Measurements from ENCODE around the gene OR56B1.

Gene OR56B1

DNA sequence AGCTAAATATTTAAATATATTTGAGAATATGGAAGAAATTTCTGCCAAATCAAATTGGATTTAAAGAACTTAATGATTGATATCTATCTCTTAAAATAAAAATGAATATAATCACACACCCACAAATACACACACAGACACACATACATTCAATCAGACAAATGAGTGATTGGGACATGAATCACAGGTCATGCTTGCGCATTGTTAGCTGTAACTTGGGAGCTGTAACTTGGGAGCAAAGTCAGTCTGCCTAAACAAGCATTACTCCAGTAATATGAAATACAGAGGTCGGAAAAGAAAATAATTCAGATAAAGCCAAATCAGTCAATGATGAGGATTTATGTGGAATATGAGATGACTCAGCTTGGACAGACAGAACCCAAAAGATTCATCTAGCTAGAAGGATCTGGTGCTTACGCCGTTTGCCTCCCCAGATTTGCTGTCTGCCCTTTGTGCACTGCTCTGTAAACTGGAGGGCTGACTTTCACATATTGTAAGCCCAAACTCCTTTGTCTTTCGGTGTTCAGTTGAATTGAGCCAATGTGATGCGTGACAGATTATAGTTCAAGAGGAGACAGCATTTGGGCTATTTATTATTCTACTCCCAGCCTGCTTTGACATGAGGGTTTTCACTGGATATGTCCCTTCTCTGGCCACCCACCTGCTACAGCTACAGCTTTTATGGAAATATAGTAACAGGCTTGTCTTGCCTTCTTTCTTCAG, 1.6 kb downstream of the OR56B1 start:
- DNase-seq: no peak

- no peak for DNase-seq
Measured at GRCh38 chr11:5738431-5738830, 2.2 kb downstream of the OR56B1 start.

DNA sequence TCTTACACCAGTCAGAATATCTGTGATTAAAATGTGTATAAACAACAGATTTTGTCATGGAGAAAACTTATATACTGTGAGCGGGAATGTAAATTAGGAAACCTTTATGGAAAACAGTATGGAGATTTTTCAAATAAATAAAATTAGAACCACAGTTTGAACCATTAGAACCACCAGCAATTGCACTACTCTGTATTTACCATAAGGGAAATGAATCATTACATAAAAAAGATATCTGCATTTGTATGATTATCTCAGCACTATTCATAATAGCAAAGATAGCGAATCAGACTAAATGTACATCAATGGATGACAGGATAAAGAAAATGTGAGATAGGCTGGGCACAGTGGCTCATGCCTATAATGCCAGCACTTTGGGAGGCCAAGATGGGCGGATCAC, 10.4 kb downstream of the OR56B1 start:
- DNase-seq: no peak

DNA sequence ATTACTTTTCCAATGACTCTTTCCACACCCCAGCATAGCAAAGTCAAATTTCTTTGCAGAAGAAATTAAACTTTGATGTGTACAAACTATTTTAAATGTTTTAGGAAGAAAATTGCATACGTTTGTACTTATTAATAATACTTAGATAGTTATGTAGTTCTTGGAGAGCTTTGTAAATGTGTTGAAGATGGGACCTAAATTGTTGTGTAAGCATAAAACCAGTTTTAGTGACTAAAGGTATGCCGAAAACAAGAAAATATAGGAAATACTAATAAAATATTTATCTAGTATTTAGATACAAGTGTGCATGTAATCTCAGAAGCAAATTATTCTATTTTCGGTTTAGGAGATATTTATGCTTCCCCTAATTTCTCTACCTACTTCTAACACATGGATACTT, 13.6 kb downstream of the OR56B1 start:
- no peak for DNase-seq

DNA sequence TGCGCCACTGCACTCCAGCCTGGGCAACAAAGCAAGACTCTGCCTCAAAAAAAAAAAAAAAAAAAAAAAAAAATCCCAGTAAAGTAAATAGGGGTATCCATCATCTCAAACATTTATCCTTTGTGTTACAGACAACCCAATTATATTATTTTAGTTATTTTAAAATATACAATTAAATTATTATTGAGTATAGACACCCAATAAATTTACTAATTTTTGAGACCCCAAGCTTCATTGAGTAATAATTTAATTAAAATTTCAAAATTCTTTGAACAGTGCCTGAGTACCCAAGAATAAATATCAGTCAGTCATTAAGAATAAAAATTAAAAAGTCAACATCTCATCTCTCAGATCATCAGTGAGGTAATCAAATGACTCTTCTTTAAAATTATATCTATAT, 17.7 kb downstream of the OR56B1 start, which contains the start of gene OR52N4:
TSS of gene OR52N4 (plus strand) at position 301 of the 400 bp plus-strand sequence. CDS start 498 bp downstream, outside the sequence.
- no peak for DNase-seq

GRCh38 chr11:5767056-5767455, 30.8 kb downstream of the OR56B1 start:
- no peak for DNase-seq

DNA sequence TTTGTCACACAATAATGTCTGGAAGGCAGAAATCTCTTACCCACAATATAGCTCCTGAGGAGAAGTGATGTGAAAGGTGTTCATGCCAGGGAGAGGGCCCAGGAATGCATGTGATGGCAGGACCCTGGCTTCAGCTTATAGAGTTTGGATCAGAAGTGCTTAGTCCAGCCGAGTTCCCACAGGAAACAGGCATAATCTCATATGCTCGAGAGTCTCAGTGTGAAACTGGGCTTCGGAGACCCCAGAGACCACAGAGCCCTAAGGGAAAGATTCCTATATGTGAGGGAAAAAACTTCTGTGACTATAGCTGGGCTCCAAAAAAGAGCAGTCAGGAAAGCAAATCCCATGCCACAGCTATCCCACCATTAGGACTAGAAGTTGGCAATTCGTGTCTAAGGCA, 47.0 kb downstream of the OR56B1 start, which contains the start of gene OR52N5:
TSS of gene OR52N5 (minus strand) at position 101 of the 400 bp plus-strand sequence. CDS start 4,721 bp downstream, outside the sequence.
- no peak for DNase-seq
